HepG2 (cell line): Measurements from ENCODE around the gene SLC13A5. TPM values are rescaled to one million over a fixed set of nuclear protein-coding genes. Genes with fewer than 3 reads are reported as not detected.

ENCODE experiments used
- HIC2 ChIP-seq: sonication (generic); formaldehyde crosslinking; IDR thresholded peaks from 2 replicates; pipeline ENCODE4 v1.9.0; 2022; ENCODE audit warnings: low read depth, missing genetic modification reagents
- ISL2 ChIP-seq: sonication (generic); formaldehyde crosslinking; IDR thresholded peaks from 2 replicates; pipeline ENCODE4 v1.5.0; 2020; ENCODE audit warnings: missing genetic modification reagents
- MAFG ChIP-seq: sonication (generic); formaldehyde crosslinking; IDR thresholded peaks from 2 replicates; pipeline ENCODE4 v1.5.1; 2020; ENCODE audit warnings: mild to moderate bottlenecking, missing genetic modification reagents
- MED13 ChIP-seq: sonication (generic); formaldehyde crosslinking; IDR thresholded peaks from 2 replicates; pipeline ENCODE4 v1.5.0; 2020; ENCODE audit warnings: missing genetic modification reagents
- MEF2D ChIP-seq: sonication (generic); formaldehyde crosslinking; IDR thresholded peaks from 2 replicates; pipeline ENCODE4 v1.5.1; 2020; ENCODE audit warnings: mild to moderate bottlenecking, missing genetic modification reagents
- MIXL1 ChIP-seq: IDR thresholded peaks from 2 replicates; pipeline ENCODE4 v1.6.1; 2016
- MTF1 ChIP-seq: sonication (generic); formaldehyde crosslinking; IDR thresholded peaks from 2 replicates; pipeline ENCODE4 v1.5.0; 2020; ENCODE audit warnings: missing genetic modification reagents
- PPARG ChIP-seq: conservative IDR thresholded peaks from 2 replicates; pipeline ENCODE4 v1.6.1; 2016; ENCODE audit warnings: missing biosample characterization, missing genetic modification reagents
- SALL2 ChIP-seq: sonication (generic); formaldehyde crosslinking; IDR thresholded peaks from 2 replicates; pipeline ENCODE4 v1.8.1; 2023; ENCODE audit warnings: mild to moderate bottlenecking, missing genetic modification reagents, inconsistent platforms
- SATB2 ChIP-seq: sonication (generic); formaldehyde crosslinking; IDR thresholded peaks from 2 replicates; pipeline ENCODE4 v1.5.0; 2020; ENCODE audit warnings: missing genetic modification reagents
- SRY ChIP-seq: sonication (generic); formaldehyde crosslinking; IDR thresholded peaks from 2 replicates; pipeline ENCODE4 v1.8.0; 2022; ENCODE audit warnings: mild to moderate bottlenecking, missing genetic modification reagents
- STAT6 ChIP-seq: sonication (generic); formaldehyde crosslinking; IDR thresholded peaks from 2 replicates; pipeline ENCODE4 v1.4.0; 2020; ENCODE audit warnings: missing genetic modification reagents, mild to moderate bottlenecking, borderline replicate concordance
- ZBTB20 ChIP-seq: sonication (generic); formaldehyde crosslinking; IDR thresholded peaks from 2 replicates; pipeline ENCODE4 v1.8.1; 2023; ENCODE audit warnings: missing genetic modification reagents, low read depth, mild to moderate bottlenecking, borderline replicate concordance
- ZNF224 ChIP-seq: sonication (generic); formaldehyde crosslinking; IDR thresholded peaks from 2 replicates; pipeline ENCODE4 v1.5.0; 2020; ENCODE audit warnings: mild to moderate bottlenecking, missing genetic modification reagents
- ZNF232 ChIP-seq: sonication (generic); formaldehyde crosslinking; IDR thresholded peaks from 2 replicates; pipeline ENCODE4 v1.4.0; 2020; ENCODE audit warnings: missing genetic modification reagents, borderline replicate concordance
- ZNF460 ChIP-seq: sonication (generic); formaldehyde crosslinking; IDR thresholded peaks from 2 replicates; pipeline ENCODE4 v1.5.1; 2020; ENCODE audit warnings: missing genetic modification reagents, mild to moderate bottlenecking, borderline replicate concordance
- polyA plus RNA-seq, 8 experiments: library from polyadenylated mRNA; depleted of rRNA in 3 of 8; stranded (reverse) in 7 of 8; unstranded in 1 of 8; fragments of >200 nt; fragmentation: Illumina TruSeq in 4 of 8; extraction: Trizol in 4 of 8; gene quantifications; 2 replicates each; pipeline versions ENCODE4 v1.2.1 to v1.2.3, GENCODE V29; 2011 to 2016; ENCODE audit warnings: low read depth in 4 of 8, missing spikeins in 1 of 8, mixed read lengths in 1 of 8; ENCODE audit not compliant: insufficient read depth in 1 of 8
- total RNA-seq, 5 experiments: library from RNA; depleted of rRNA; stranded (reverse); fragments of >200 nt; fragmentation: Illumina TruSeq; extraction: Trizol; gene quantifications; 2 replicates each; pipeline ENCODE4 v1.2.3, GENCODE V29; 2016; ENCODE audit warnings: low read depth in 1 of 5
- TF ChIP-seq, protein P1 (sequence below): IDR thresholded peaks from 2 replicates; pipeline ENCODE4 v1.6.1; 2016; ENCODE audit warnings: control low read depth
- TF ChIP-seq, protein P2 (sequence below): conservative IDR thresholded peaks from 2 replicates; pipeline ENCODE4 v1.6.1; 2018; ENCODE audit warnings: missing genetic modification reagents
- TF ChIP-seq, protein P3 (sequence below), 2 experiments: sonication (generic) in 1 of 2; formaldehyde crosslinking in 1 of 2; IDR thresholded peaks; 2 replicates each; pipeline versions ENCODE4 v1.5.1 to v1.6.1; 2011 to 2020; ENCODE audit warnings: borderline replicate concordance in 1 of 2, low read depth in 1 of 2, low read length in 1 of 2, mild to moderate bottlenecking in 1 of 2, missing genetic modification reagents in 1 of 2, moderate library complexity in 1 of 2
- TF ChIP-seq, protein P4 (sequence below): sonication (generic); formaldehyde crosslinking; IDR thresholded peaks from 2 replicates; pipeline ENCODE4 v1.4.0; 2020; ENCODE audit warnings: missing genetic modification reagents

The SLC13A5 gene
- total and polyA plus RNA-seq, 2 of the 13 experiments (the other 11 are each of a cell fraction or from before 2014, with no cell fraction given), result 42.8 to 310 TPM

GRCh38 chr17:6683081-6683684, 30.0 kb downstream of the SLC13A5 start (continued):
- TF ChIP-seq MIXL1, result peak; percentile 28; the same call in 1 of the 2 replicates
- TF ChIP-seq ZBTB20 (CRISPR knock-in tag), result peak; percentile 76
- no peak; the same call in 1 of the 2 replicates for TF ChIP-seq MED13 (CRISPR knock-in tag)
- no peak for TF ChIP-seq STAT6
- TF ChIP-seq, protein P1, sequence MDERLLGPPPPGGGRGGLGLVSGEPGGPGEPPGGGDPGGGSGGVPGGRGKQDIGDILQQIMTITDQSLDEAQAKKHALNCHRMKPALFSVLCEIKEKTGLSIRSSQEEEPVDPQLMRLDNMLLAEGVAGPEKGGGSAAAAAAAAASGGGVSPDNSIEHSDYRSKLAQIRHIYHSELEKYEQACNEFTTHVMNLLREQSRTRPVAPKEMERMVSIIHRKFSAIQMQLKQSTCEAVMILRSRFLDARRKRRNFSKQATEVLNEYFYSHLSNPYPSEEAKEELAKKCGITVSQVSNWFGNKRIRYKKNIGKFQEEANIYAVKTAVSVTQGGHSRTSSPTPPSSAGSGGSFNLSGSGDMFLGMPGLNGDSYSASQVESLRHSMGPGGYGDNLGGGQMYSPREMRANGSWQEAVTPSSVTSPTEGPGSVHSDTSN (CRISPR knock-in tag), result no peak
- no peak for TF ChIP-seq SALL2 (CRISPR knock-in tag)
- TF ChIP-seq HIC2 (CRISPR knock-in tag), result no peak
- TF ChIP-seq ISL2 (CRISPR knock-in tag), result peak; percentile 88
- peak; percentile 51; the same call in 1 of the 2 replicates for TF ChIP-seq PPARG
- TF ChIP-seq MEF2D (CRISPR knock-in tag), result peak; percentile 67; the same call in 1 of the 2 replicates
- TF ChIP-seq, protein P2, sequence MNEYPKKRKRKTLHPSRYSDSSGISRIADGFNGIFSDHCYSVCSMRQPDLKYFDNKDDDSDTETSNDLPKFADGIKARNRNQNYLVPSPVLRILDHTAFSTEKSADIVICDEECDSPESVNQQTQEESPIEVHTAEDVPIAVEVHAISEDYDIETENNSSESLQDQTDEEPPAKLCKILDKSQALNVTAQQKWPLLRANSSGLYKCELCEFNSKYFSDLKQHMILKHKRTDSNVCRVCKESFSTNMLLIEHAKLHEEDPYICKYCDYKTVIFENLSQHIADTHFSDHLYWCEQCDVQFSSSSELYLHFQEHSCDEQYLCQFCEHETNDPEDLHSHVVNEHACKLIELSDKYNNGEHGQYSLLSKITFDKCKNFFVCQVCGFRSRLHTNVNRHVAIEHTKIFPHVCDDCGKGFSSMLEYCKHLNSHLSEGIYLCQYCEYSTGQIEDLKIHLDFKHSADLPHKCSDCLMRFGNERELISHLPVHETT (CRISPR knock-in tag), result no peak
- no peak for TF ChIP-seq MTF1 (CRISPR knock-in tag)
- no peak for TF ChIP-seq ZNF224 (CRISPR knock-in tag)
- TF ChIP-seq SATB2 (CRISPR knock-in tag), result no peak
- TF ChIP-seq ZNF232 (CRISPR knock-in tag), result no peak
- no peak for TF ChIP-seq SRY (CRISPR knock-in tag)
- TF ChIP-seq, protein P3, sequence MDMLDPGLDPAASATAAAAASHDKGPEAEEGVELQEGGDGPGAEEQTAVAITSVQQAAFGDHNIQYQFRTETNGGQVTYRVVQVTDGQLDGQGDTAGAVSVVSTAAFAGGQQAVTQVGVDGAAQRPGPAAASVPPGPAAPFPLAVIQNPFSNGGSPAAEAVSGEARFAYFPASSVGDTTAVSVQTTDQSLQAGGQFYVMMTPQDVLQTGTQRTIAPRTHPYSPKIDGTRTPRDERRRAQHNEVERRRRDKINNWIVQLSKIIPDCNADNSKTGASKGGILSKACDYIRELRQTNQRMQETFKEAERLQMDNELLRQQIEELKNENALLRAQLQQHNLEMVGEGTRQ (IDR thresholded peaks at IDR 0.05; ENCODE audit: low read depth, low read length), result no peak
- TF ChIP-seq, protein P3 (CRISPR knock-in tag; IDR thresholded peaks at IDR 0.05; ENCODE audit: borderline replicate concordance), result no peak
- TF ChIP-seq, protein P4, sequence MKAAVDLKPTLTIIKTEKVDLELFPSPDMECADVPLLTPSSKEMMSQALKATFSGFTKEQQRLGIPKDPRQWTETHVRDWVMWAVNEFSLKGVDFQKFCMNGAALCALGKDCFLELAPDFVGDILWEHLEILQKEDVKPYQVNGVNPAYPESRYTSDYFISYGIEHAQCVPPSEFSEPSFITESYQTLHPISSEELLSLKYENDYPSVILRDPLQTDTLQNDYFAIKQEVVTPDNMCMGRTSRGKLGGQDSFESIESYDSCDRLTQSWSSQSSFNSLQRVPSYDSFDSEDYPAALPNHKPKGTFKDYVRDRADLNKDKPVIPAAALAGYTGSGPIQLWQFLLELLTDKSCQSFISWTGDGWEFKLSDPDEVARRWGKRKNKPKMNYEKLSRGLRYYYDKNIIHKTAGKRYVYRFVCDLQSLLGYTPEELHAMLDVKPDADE (CRISPR knock-in tag), result no peak
- TF ChIP-seq ZNF460 (CRISPR knock-in tag), result no peak
- TF ChIP-seq MAFG (CRISPR knock-in tag), result no peak
